ENCODE data around the gene TMEFF2.

DNA sequence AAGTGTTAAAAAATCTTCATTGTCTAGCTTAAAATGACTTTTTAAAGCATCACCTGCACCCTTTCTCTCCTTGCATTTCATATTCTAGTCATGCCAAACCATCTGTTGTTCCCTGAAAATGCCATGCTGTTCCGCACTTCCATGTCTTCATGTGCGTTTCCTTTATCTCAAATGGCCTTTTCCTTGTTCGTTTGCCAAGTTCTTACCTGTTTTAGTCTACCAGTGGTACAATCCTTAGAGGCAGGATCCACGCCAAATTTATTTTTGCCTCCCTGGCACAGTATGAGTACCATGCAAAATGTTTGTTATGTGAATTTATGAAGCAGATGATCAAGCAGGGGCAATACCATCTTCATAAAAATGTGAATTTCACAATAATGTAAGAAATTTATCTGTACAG lies 37.0 kb downstream of the TMEFF2 start:
- TF ChIP-seq, protein P1, sequence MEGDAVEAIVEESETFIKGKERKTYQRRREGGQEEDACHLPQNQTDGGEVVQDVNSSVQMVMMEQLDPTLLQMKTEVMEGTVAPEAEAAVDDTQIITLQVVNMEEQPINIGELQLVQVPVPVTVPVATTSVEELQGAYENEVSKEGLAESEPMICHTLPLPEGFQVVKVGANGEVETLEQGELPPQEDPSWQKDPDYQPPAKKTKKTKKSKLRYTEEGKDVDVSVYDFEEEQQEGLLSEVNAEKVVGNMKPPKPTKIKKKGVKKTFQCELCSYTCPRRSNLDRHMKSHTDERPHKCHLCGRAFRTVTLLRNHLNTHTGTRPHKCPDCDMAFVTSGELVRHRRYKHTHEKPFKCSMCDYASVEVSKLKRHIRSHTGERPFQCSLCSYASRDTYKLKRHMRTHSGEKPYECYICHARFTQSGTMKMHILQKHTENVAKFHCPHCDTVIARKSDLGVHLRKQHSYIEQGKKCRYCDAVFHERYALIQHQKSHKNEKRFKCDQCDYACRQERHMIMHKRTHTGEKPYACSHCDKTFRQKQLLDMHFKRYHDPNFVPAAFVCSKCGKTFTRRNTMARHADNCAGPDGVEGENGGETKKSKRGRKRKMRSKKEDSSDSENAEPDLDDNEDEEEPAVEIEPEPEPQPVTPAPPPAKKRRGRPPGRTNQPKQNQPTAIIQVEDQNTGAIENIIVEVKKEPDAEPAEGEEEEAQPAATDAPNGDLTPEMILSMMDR (IDR thresholded peaks at IDR 0.05), result no peak
- TF ChIP-seq POLR2A (IDR thresholded peaks at IDR 0.05), result no peak
